Measurements from ENCODE around the gene RABGAP1L. TPM values are rescaled to one million over a fixed set of nuclear protein-coding genes. Genes with fewer than 3 reads are reported as not detected.

Gene RABGAP1L
- total RNA-seq, 2 donors from 2014 or later, result 37.9 to 59.8 TPM

DNA sequence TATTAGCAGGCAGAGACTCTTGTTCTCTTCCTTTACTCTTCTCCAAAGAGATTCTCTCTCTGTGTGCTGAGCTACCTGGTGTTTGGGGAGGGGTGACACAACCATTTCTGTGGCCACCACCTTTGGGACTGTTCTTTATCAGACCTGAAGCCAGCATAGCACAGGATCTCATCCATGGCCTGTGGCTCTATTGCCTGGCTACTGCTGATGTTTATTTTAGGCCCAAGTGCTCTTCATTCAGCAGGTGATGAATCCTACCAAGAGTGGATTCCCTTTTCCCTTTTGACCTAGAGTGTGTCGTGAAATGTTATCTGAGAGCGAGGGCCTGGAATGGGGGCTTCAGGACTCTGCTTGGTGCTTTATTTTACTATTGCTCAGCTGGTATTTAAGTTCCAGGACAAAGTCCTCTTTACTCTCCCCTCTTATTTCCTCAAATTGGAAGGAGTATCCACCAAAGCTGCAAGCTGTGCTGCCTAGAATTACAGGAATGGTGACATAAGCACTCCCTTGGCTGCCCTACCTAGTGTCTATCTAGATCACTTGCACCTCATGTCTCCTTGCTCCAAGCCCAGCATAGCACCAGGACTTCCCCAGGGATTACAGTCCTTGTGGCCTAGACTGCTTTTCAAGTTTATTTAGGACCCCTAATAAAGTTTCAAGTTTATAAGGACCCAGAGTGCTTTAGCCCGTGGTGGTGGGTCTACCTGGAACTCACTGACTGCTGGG, 193.7 kb downstream of the RABGAP1L start:
- TF ChIP-seq, protein P1, sequence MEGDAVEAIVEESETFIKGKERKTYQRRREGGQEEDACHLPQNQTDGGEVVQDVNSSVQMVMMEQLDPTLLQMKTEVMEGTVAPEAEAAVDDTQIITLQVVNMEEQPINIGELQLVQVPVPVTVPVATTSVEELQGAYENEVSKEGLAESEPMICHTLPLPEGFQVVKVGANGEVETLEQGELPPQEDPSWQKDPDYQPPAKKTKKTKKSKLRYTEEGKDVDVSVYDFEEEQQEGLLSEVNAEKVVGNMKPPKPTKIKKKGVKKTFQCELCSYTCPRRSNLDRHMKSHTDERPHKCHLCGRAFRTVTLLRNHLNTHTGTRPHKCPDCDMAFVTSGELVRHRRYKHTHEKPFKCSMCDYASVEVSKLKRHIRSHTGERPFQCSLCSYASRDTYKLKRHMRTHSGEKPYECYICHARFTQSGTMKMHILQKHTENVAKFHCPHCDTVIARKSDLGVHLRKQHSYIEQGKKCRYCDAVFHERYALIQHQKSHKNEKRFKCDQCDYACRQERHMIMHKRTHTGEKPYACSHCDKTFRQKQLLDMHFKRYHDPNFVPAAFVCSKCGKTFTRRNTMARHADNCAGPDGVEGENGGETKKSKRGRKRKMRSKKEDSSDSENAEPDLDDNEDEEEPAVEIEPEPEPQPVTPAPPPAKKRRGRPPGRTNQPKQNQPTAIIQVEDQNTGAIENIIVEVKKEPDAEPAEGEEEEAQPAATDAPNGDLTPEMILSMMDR (IDR thresholded peaks at IDR 0.05), result no peak
- H3K9me3 ChIP-seq, result no peaks in the 10 kb centered on the region
- no peaks in the 10 kb centered on the region for H3K36me3 ChIP-seq
- H3K27me3 ChIP-seq (replicated peaks; ENCODE audit: insufficient read depth), result no peaks in the 10 kb centered on the region
- no peak for DNase-seq (ENCODE audit: low spot score)
- H3K4me3 ChIP-seq, result no peak overlapping the region
- no peaks in the 10 kb centered on the region for H3K4me1 ChIP-seq (ENCODE audit: control insufficient read depth in 1 of 2, low read depth in 2 of 2)
- ATAC-seq (ENCODE audit: insufficient number of reproducible peaks, low FRiP score, low read depth), result no peak
- H3K27ac ChIP-seq, result no peak overlapping the region

GRCh38 chr1:174358344-174358743, 199.0 kb downstream of the RABGAP1L start:
- no peaks in the 10 kb centered on the region for H3K9me3 ChIP-seq
- no peaks in the 10 kb centered on the region for H3K27me3 ChIP-seq (replicated peaks; ENCODE audit: insufficient read depth)
- ATAC-seq (ENCODE audit: insufficient number of reproducible peaks, low FRiP score, low read depth) (no peak), DNase-seq (ENCODE audit: low spot score) (no peak)
- TF ChIP-seq, protein P1 (IDR thresholded peaks at IDR 0.05), result no peak
- no peak overlapping the region for H3K4me3 ChIP-seq
- H3K36me3 ChIP-seq, result no peaks in the 10 kb centered on the region
- peaks cover 0 to 5% of the 10 kb centered on the region in 2 donors for H3K4me1 ChIP-seq (ENCODE audit: control insufficient read depth in 1 of 2, low read depth in 2 of 2)
- H3K27ac ChIP-seq, result no peak overlapping the region

GRCh38 chr1:174358786-174359453, 199.6 kb downstream of the RABGAP1L start:
- Histone ChIP-seq H3K36me3 (no peaks in the 10 kb centered on the region), H3K4me1 (ENCODE audit: control insufficient read depth in 1 of 2, low read depth in 2 of 2) (peaks cover 0 to 5% of the 10 kb centered on the region in 2 donors), H3K9me3 (no peaks in the 10 kb centered on the region), H3K27ac (no peak overlapping the region), H3K4me3 (no peak overlapping the region), H3K27me3 (replicated peaks; ENCODE audit: insufficient read depth) (no peaks in the 10 kb centered on the region)
- ATAC-seq (ENCODE audit: insufficient number of reproducible peaks, low FRiP score, low read depth) (no peak), DNase-seq (ENCODE audit: low spot score) (no peak)
- TF ChIP-seq, protein P1 (IDR thresholded peaks at IDR 0.05), result no peak

GRCh38 chr1:174359454-174359805, 200.1 kb downstream of the RABGAP1L start:
- H3K27ac ChIP-seq, result no peak overlapping the region
- DNase-seq (ENCODE audit: low spot score), result no peak
- peaks cover 0 to 5% of the 10 kb centered on the region in 2 donors for H3K4me1 ChIP-seq (ENCODE audit: control insufficient read depth in 1 of 2, low read depth in 2 of 2)
- no peak for ATAC-seq (ENCODE audit: insufficient number of reproducible peaks, low FRiP score, low read depth)
- H3K36me3 ChIP-seq, result no peaks in the 10 kb centered on the region
- H3K4me3 ChIP-seq, result no peak overlapping the region
- no peaks in the 10 kb centered on the region for H3K27me3 ChIP-seq (replicated peaks; ENCODE audit: insufficient read depth)
- TF ChIP-seq, protein P1 (IDR thresholded peaks at IDR 0.05), result no peak
- H3K9me3 ChIP-seq, result no peaks in the 10 kb centered on the region

- ATAC-seq (ENCODE audit: insufficient number of reproducible peaks, low FRiP score, low read depth), result no peak
- Histone ChIP-seq H3K27ac (no peak overlapping the region), H3K9me3 (no peaks in the 10 kb centered on the region), H3K27me3 (replicated peaks; ENCODE audit: insufficient read depth) (no peaks in the 10 kb centered on the region), H3K4me1 (ENCODE audit: control insufficient read depth in 1 of 2, low read depth in 2 of 2) (no peaks in the 10 kb centered on the region), H3K4me3 (no peak overlapping the region), H3K36me3 (no peaks in the 10 kb centered on the region)
- no peak for DNase-seq (ENCODE audit: low spot score)
- TF ChIP-seq, protein P1 (IDR thresholded peaks at IDR 0.05), result no peak
These were observed 205.8 kb downstream of the RABGAP1L start for GRCh38 chr1:174364996-174365736.

Measured in thoracic aorta (tissue), 2 donors.